Activated T-cell treated with anti-CD3 and anti-CD28 coated beads, Interleukin-2, amount 50 U/mL, for 1 hour (primary cell): ENCODE measurements around the gene ACVRL1.
A peak's percentile ranks its signal among the peaks of the same experiment; 100 is the strongest.

Source experiments
- DNase-seq: peaks from one replicate; pipeline ENCODE4 v3.0.0-alpha.2; 2020

ACVRL1 gene

GRCh38 chr12:51917746-51918453 lies 10.6 kb downstream of the ACVRL1 start:
- no peak for DNase-seq

- DNase-seq, result no peak
These were observed 12.7 kb downstream of the ACVRL1 start for GRCh38 chr12:51920046-51920445.

GRCh38 chr12:51921017-51921725 lies 13.9 kb downstream of the ACVRL1 start:
- DNase-seq, result no peak

- no peak for DNase-seq
These were observed 14.8 kb downstream of the ACVRL1 start for GRCh38 chr12:51922146-51922545.

GRCh38 chr12:51922762-51923505 lies 15.6 kb downstream of the ACVRL1 start:
- DNase-seq, result no peak

GRCh38 chr12:51923506-51924365 lies 16.4 kb downstream of the ACVRL1 start:
- DNase-seq, result peak; percentile 69

GRCh38 chr12:51924551-51925319 lies 17.4 kb downstream of the ACVRL1 start:
- DNase-seq, result no peak

- DNase-seq, result no peak
These were observed 18.2 kb downstream of the ACVRL1 start for GRCh38 chr12:51925346-51926063.

- no peak for DNase-seq
These were observed 18.8 kb downstream of the ACVRL1 start for GRCh38 chr12:51926064-51926632.

GRCh38 chr12:51926718-51927117 lies 19.4 kb downstream of the ACVRL1 start:
- peak; percentile 55 for DNase-seq

- DNase-seq, result no peak
These were observed 25.1 kb downstream of the ACVRL1 start for GRCh38 chr12:51932218-51933076.

GRCh38 chr12:51934080-51934479 lies 26.8 kb downstream of the ACVRL1 start:
- no peak for DNase-seq

- DNase-seq, result no peak
These were observed 30.6 kb downstream of the ACVRL1 start for GRCh38 chr12:51937926-51938325.

- no peak for DNase-seq
These were observed 31.4 kb downstream of the ACVRL1 start for GRCh38 chr12:51938726-51939125.

- no peak for DNase-seq
These were observed 33.8 kb downstream of the ACVRL1 start for GRCh38 chr12:51941011-51941581.

- no peak for DNase-seq
These were observed 34.3 kb downstream of the ACVRL1 start for GRCh38 chr12:51941604-51942003.

- DNase-seq, result no peak
These were observed 34.8 kb downstream of the ACVRL1 start for GRCh38 chr12:51942056-51942455.

- no peak for DNase-seq
These were observed 35.2 kb downstream of the ACVRL1 start for GRCh38 chr12:51942501-51943000.

- no peak for DNase-seq
These were observed 36.0 kb downstream of the ACVRL1 start for GRCh38 chr12:51943346-51943745.
